ENCODE results near the gene INPP4B.
"Not testable (repeated sequence)": the region's sequence is repeated elsewhere in the genome, so short reads cannot be mapped to it uniquely, and the experiment has no call there.

INPP4B gene

GRCh38 chr4:142660728-142661127 lies 185.4 kb downstream of the INPP4B start:
- no peak for DNase-seq

- DNase-seq: no peak
Observed at GRCh38 chr4:142656178-142656577, 189.9 kb downstream of the INPP4B start.

- no peak for DNase-seq
Observed at GRCh38 chr4:142648378-142648777, 197.7 kb downstream of the INPP4B start.

GRCh38 chr4:142645475-142646108 lies 200.5 kb downstream of the INPP4B start:
- no peak for DNase-seq

- not testable (repeated sequence) for DNase-seq
Observed at GRCh38 chr4:142644628-142645027, 201.5 kb downstream of the INPP4B start.

GRCh38 chr4:142637614-142638013 lies 208.5 kb downstream of the INPP4B start:
- no peak for DNase-seq

DNA sequence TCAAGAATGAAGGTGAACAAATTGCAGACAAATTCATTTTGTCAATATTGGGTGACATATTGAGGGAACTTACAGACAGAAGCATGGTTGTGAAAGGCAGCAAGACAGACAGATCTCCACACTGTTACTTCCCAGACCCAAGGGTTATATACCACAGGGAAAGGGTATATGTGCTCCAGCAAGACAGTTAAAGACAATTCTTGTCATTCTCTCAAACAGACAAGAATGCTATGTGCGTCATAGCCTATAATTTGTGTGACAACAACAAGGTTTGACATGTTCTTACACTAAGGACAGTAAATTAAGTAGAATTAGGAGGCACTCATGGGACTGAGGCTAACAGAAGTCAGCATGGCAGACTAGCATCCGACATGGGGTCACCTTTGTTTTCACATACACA lies 214.3 kb downstream of the INPP4B start:
- DNase-seq: no peak

- DNase-seq: no peak
Observed at GRCh38 chr4:142615324-142615665, 230.8 kb downstream of the INPP4B start.

DNA sequence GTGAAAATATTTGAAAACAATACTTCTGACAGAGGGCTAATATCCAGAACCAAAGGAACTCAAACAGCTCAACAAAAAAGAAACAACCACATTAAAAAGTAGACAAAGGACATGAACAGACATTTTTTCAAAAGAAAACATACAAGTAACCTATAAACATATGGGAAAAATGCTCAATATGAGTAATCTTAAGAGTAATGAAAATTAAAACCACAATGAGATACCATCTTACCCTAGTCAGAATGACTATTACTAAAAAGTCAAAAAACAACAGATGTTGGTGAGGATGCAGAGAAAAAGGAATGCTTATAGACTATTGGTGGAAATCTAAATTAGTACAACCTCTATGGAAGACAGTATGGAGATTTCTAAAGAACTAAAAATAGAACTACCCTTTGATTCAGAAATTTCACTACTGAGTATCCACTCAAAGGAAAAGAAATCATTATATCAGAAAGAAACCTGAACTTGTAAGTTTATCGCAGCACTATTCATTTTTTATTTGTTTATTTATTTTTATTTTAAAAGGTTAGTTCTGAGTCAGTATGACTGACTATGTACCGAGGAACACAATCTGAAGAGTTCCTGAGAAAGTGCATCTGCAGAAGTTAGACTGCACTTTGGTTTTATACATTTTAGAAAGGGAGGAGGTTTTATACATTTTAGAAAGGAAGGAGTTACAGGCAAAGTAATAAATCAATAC lies 231.3 kb downstream of the INPP4B start:
- DNase-seq: no peak

DNA sequence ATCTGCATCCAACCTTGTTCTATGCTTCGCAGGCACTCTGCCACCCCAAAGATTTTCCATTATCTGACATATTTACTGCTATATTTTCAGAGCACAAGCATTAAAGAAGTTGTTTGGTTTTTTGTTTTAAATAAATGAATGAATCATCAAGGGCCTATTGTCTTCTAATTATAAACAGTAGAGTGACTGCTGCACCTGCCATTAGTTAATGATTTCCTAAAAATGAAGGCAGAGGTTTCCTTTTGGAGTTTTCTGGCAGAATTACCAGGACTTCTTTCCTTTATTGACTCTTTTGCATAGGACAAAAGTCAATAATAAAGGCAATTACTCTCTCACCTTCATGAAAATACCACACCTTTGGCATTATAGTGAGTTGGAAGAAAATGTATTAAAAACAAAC lies 238.1 kb downstream of the INPP4B start:
- no peak for DNase-seq

GRCh38 chr4:142600952-142601351 lies 245.1 kb downstream of the INPP4B start:
- DNase-seq: no peak

GRCh38 chr4:142598132-142598531 lies 248.0 kb downstream of the INPP4B start:
- no peak for DNase-seq

DNA sequence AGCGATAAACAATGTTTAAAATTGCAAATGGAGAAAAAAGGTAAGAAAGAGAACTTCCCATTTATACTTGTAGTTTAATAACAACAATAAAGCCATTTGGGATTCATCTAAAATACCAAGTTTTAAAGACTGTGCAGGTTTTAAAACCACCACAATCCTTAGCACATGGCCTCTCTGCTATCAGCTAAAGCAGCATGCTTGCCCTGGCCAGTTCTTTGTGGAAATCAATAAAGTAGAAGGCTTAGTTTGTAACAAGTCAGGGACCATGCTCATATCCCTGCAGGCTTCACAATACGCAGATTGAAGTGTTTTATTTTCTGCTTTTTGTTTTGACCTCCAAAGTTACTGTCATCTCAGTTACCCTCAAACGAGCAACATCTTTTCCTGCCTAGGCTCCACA lies 249.5 kb downstream of the INPP4B start:
- no peak for DNase-seq

DNA sequence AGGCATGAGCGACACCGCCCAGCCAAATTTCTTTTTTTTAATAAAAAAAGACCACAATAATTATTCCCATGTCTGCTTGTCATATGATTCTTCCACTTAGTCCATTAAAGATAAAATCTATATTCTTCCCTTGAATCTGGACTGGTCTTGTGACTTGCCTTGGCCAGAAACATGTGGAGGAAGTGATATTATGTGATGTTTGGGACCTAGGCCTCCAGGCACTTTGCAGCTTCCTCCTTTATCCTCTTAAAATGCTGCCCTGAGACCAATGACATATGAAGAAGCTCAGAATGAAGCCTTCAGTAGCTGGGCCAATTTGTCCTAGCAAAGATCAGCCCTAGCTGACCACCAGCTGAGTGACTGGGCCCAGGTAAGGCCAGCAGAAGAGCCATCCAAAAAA lies 250.0 kb downstream of the INPP4B start:
- DNase-seq: no peak

DNA sequence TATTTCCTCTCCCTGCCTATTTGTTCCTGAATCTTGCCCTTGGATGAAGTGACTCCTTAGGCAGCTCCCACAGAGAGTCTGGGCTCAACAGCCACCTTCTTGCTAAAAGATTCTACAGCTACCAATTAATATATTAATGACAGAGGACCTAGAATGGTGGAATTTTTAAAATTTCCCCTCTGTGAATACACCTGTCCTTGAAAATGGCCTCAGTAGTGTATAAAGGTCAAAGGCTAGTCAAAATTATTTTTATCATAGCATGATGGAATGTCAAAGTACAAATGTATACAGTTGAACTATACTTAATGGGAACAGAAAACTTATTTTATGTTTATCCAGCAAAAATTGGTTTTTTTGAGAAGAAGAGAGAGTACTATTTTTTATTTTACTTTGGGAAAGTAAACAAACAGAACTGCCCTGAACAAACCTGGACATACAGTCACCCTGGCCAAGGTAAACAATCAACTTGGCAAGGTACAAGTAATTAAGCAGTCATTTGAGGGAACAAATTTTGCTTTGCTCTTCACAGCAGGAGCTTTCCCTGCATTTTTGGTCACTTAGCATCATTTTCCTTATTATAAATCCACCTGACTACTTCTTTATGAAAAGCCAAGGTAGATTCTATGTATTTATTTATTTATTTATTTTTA lies 250.8 kb downstream of the INPP4B start:
- peak; percentile 42 for DNase-seq

DNA sequence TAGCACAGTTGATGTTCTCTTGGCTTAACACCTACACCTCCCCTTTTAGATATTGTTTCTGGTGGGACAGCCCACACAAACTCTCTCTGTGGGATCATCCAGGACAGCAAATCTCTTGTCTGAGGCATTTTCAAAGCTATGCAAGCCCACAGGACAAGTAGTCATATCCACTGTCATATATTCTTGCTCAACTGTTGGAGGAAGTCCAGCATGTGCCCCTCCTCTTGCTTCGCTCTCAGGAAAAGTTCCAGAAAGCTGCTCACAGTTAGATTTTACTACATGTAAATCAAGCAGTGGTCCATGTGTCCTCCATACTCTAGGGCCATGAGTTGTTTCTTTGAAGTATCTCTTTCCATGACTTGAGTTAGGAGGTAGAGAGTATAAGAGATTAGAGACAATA lies 260.7 kb downstream of the INPP4B start:
- DNase-seq: no peak

GRCh38 chr4:142583708-142584107 lies 262.4 kb downstream of the INPP4B start:
- DNase-seq: no peak

DNA sequence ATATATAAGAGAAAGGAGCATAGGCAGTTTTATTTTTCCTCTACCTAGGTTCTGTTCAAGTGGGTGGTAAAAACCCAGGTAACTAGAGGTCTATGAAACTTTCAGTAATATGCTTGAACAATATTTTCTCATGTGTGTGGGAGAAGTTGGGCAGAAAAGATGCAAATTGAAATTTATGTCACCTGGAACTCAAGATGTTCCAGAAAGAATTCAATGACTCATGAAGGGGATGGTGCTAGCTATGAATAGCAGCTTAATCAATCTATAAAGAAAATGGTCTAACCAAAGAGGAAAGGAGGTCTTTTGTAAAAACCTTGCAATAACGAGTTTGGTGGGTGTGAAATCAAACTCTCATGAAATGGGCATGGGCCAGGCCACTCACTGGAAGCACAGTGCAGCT lies 263.8 kb downstream of the INPP4B start:
- no peak for DNase-seq

DNA sequence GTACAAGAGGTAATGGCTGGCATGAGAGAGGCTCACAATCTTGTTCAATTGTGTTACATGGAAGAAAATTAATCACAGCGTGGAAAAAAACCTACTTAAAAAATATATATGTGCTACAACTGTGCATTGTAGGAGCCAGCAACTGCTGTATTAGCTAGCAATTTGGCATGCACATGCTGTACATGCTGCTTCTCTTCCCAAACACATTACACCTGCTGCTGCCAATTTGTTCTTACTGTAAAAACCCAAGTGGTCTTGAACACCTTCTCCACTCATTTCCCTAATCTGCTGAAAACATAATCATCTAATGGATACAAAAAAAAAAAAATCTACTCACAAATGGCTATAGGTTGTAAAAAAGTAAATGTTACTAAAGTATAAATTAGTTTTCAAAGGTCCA lies 264.2 kb downstream of the INPP4B start:
- DNase-seq: no peak

DNA sequence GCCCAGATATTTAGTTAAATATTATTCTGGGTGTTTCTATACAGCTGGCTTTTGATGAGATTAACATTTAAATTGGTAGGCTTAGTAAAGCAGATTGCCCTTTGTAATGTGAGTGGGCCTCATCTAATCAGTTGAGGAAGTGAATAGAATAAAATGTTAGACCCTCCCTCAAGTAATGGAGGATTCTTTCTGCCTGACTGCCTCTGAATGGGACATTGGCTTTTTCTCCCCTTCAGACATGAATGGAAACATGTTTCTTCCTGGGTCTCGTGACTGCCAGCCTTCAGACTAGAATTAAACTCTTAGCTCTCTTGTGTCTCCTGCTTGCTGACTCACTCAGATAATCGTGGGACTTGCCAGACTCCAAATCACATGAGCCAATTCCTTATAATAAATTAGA lies 266.7 kb downstream of the INPP4B start:
- DNase-seq: peak; percentile 6

GRCh38 chr4:142574306-142574705 lies 271.8 kb downstream of the INPP4B start:
- DNase-seq: no peak

DNA sequence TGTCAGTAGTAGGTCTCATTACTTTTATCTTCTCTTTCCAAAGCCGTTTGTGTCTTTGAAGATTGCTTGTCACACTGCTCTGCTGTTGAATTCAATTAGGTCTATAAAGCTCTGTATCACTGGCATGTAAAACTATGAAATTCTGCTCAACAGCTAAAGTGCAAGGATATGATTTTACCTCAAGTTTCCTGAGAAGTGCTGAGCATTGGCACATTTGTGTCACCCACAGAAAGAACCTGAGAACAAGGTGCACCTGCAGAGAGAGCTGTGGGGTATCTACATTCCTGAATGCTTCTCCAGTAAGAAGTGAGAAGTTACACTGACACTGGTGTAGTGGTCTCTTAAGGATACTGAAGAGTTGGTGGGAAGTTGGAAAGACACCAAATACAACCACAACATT lies 274.0 kb downstream of the INPP4B start:
- no peak for DNase-seq

- no peak for DNase-seq
Observed at GRCh38 chr4:142567620-142568451, 278.3 kb downstream of the INPP4B start.

GRCh38 chr4:142567199-142567598 lies 278.9 kb downstream of the INPP4B start:
- peak; percentile 26 for DNase-seq

Data from NCI-H2029 (cell line).